Neutrophil (primary cell): ENCODE data around the gene FOXD1.
"Not testable (repeated sequence)": the region's sequence is repeated elsewhere in the genome, so short reads cannot be mapped to it uniquely, and the experiment has no call there.

ENCODE experiments used
- H3K27ac ChIP-seq: fragments of 200-600 bp; sonication (generic); 2 replicates; pipeline ENCODE4 v1.5.1; 2016; ENCODE audit warnings: mild to moderate bottlenecking, moderate library complexity
- H3K27me3 ChIP-seq: fragments of 200-600 bp; sonication (generic); 2 replicates; pipeline ENCODE4 v1.6.0; 2016; ENCODE audit warnings: mild to moderate bottlenecking
- H3K36me3 ChIP-seq: fragments of 200-600 bp; sonication (generic); 2 replicates; pipeline ENCODE4 v1.5.1; 2017
- H3K4me1 ChIP-seq, 2 experiments: fragments of 200-600 bp in 1 of 2; sonication (generic) in 1 of 2; 1 replicate in 1 of 2; 2 replicates in 1 of 2; pipeline versions ENCODE4 v1.5.1 to v1.6.1; 2013 to 2016; ENCODE audit warnings: low read depth in 1 of 2, low read length in 1 of 2, mild to moderate bottlenecking in 1 of 2, moderate library complexity in 1 of 2; ENCODE audit not compliant: control insufficient read depth in 1 of 2, insufficient read depth in 1 of 2
- H3K4me3 ChIP-seq, 2 experiments: fragments of 200-600 bp in 1 of 2; sonication (generic) in 1 of 2; 1 replicate in 1 of 2; 2 replicates in 1 of 2; pipeline ENCODE4 v1.5.1; 2013 to 2016; ENCODE audit warnings: low read depth in 1 of 2, low read length in 1 of 2, mild to moderate bottlenecking in 1 of 2, moderate library complexity in 1 of 2
- H3K9me3 ChIP-seq: fragments of 200-600 bp; sonication (generic); 2 replicates; pipeline ENCODE4 v1.5.1; 2016
- CTCF ChIP-seq: fragments of 200-600 bp; sonication (generic); IDR thresholded peaks from 2 replicates; pipeline ENCODE4 v1.5.1; 2016; ENCODE audit warnings: antibody characterized with exemption

FOXD1 gene

GRCh38 chr5:73460133-73460532, 11.6 kb upstream of the FOXD1 start:
- no peaks in the 10 kb centered on the region for H3K9me3 ChIP-seq
- H3K36me3 ChIP-seq = no peaks in the 10 kb centered on the region
- H3K27ac ChIP-seq = no peak overlapping the region
- H3K27me3 ChIP-seq = peaks cover 100% of the 10 kb centered on the region
- no peaks in the 10 kb centered on the region for H3K4me1 ChIP-seq
- H3K4me3 ChIP-seq = no peak overlapping the region
- no peak for TF ChIP-seq CTCF

GRCh38 chr5:73459366-73459765, 10.8 kb upstream of the FOXD1 start:
- Histone ChIP-seq H3K27ac (no peak overlapping the region), H3K4me1 (no peaks in the 10 kb centered on the region), H3K36me3 (no peaks in the 10 kb centered on the region), H3K27me3 (peaks cover 100% of the 10 kb centered on the region), H3K4me3 (no peak overlapping the region), H3K9me3 (no peaks in the 10 kb centered on the region)
- no peak for TF ChIP-seq CTCF

GRCh38 chr5:73456462-73456861, 7.9 kb upstream of the FOXD1 start:
- H3K4me1 ChIP-seq, H3K4me3 ChIP-seq, H3K36me3 ChIP-seq, H3K27ac ChIP-seq, H3K9me3 ChIP-seq: not testable (repeated sequence)
- H3K27me3 ChIP-seq = peaks cover 100% of the 10 kb centered on the region

- Histone ChIP-seq H3K36me3 (no peaks in the 10 kb centered on the region), H3K27me3 (peaks cover 100% of the 10 kb centered on the region), H3K27ac (no peak overlapping the region), H3K4me3 (no peak overlapping the region), H3K4me1 (peaks cover 0 to 13% of the 10 kb centered on the region in 2 experiments), H3K9me3 (no peaks in the 10 kb centered on the region)
- TF ChIP-seq CTCF = no peak
Measured at GRCh38 chr5:73454379-73455036, 5.9 kb upstream of the FOXD1 start.

- Histone ChIP-seq H3K4me3 (no peak overlapping the region), H3K36me3 (no peaks in the 10 kb centered on the region), H3K27ac (no peak overlapping the region), H3K27me3 (peaks cover 100% of the 10 kb centered on the region), H3K9me3 (no peaks in the 10 kb centered on the region), H3K4me1 (peaks cover 6 to 28% of the 10 kb centered on the region in 2 experiments)
- no peak for TF ChIP-seq CTCF
Measured at GRCh38 chr5:73452215-73452614, 3.6 kb upstream of the FOXD1 start.

GRCh38 chr5:73451224-73452130, 2.9 kb upstream of the FOXD1 start:
- peaks cover 97% of the 10 kb centered on the region for H3K27me3 ChIP-seq
- no peaks in the 10 kb centered on the region for H3K36me3 ChIP-seq
- TF ChIP-seq CTCF = peak; percentile 44
- H3K4me3 ChIP-seq = peak overlapping the region in 1 of 2 experiments; percentile 9
- no peaks in the 10 kb centered on the region for H3K9me3 ChIP-seq
- peaks cover 6 to 32% of the 10 kb centered on the region in 2 experiments for H3K4me1 ChIP-seq
- H3K27ac ChIP-seq = no peak overlapping the region
